ENCODE results near the gene MEGF11.

GRCh38 chr15:66142285-66142684, 111.3 kb downstream of the MEGF11 start:
- TF ChIP-seq SP1 (IDR thresholded peaks at IDR 0.05) = no peak
- no peak for TF ChIP-seq BHLHE40 (IDR thresholded peaks at IDR 0.05; ENCODE audit: borderline replicate concordance)
- no peak for TF ChIP-seq FOXK2 (IDR thresholded peaks at IDR 0.05)
- TF ChIP-seq CTBP1 (IDR thresholded peaks at IDR 0.05; ENCODE audit: borderline replicate concordance) = no peak
- TF ChIP-seq NFRKB (IDR thresholded peaks at IDR 0.05) = no peak
- TF ChIP-seq ELF4 (IDR thresholded peaks at IDR 0.05) = no peak
- no peak for TF ChIP-seq HDGF (IDR thresholded peaks at IDR 0.05; ENCODE audit: borderline replicate concordance)
- no peak for TF ChIP-seq ARNT (IDR thresholded peaks at IDR 0.05)
